ENCODE measurements around the gene DGKA. TPM values are rescaled to one million over a fixed set of nuclear protein-coding genes. Genes with fewer than 3 reads are reported as not detected.

Gene DGKA
- 12.9 TPM for total RNA-seq

GRCh38 chr12:55930771-55931316 lies at the start of gene DGKA:
Gene DGKA (plus strand): TSS chr12:55931162. CDS start chr12:55936504, 5,342 bp downstream.

DNA sequence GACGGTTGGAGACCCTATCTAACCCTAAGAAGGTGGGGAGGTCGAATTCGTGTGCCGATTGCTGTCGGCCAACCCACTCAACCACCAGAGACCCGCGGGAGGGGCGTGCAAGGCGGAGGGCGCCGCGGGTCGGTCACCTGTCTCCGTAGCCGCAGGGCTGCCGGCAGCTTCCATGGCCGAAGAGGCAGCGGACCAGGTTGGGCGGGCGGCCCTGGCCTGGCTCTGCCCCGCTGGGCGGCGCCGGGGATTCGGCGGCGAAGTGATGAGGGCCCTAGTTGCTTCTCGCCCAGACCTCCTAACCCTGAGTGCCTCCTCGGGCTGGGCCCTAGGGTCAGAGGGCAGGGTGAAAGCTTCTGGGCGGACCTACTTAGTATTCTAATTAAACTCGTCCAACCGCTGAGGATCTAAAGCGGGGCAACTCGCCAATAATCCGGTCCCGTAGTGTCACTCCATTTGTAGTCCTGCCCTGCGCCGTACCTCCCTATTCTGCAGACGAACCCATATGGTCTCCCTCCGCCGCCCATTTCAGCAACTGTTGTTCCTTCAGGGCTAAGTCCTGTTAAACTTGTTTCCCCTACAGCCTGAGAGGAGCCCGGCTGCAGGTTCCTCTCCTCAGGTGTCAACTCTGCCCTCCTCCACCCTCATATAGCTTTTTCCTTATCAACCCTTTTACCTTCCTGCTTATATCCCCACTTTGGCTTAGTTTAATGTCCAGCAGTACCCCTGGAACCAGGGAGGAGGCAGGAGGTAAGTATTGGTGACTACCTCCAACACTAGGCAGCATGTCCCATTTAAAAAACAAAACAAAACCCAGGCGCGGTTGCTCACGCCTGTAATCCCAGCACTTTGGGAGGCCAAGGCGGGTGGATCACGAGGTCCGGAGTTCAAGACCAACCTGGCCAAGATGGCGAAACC lies 3.1 kb upstream of the DGKA start, which contains the start of gene PYM1:
TSS of gene PYM1 (minus strand) at position 307 of the 915 bp plus-strand sequence. CDS start at position 174, 133 bp downstream.

DNA sequence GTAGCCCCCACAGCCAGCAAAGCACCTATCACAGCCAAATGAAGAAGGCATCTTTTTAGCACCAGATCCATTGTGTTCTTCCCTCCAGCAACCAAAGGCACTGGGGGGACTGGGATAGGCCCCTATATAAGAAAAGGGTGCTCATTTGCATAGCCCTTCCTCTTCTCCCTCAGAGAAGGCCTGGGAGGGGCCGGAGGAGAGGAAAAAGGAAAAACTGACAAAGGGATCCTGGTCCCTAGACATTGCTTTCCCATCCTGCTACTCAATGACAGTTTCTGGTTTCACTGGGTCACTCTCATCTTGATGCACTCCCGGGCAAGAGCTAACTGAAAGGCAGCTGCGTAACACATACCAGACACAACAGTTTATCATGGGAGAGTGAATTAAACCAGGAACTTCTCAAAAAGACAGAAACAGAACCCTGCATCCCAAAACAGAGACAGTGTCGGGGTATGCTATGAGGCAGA lies 35.0 kb downstream of the DGKA start, which contains the start of gene PMEL:
TSS of gene PMEL (minus strand) at position 102 of the 467 bp plus-strand sequence. CDS start at position 71, 31 bp downstream.

GRCh38 chr12:55966408-55967281 lies 35.7 kb downstream of the DGKA start, which contains the start of gene CDK2:
Gene CDK2 (plus strand): TSS chr12:55966830. CDS start chr12:55967009, 179 bp downstream.

DNA sequence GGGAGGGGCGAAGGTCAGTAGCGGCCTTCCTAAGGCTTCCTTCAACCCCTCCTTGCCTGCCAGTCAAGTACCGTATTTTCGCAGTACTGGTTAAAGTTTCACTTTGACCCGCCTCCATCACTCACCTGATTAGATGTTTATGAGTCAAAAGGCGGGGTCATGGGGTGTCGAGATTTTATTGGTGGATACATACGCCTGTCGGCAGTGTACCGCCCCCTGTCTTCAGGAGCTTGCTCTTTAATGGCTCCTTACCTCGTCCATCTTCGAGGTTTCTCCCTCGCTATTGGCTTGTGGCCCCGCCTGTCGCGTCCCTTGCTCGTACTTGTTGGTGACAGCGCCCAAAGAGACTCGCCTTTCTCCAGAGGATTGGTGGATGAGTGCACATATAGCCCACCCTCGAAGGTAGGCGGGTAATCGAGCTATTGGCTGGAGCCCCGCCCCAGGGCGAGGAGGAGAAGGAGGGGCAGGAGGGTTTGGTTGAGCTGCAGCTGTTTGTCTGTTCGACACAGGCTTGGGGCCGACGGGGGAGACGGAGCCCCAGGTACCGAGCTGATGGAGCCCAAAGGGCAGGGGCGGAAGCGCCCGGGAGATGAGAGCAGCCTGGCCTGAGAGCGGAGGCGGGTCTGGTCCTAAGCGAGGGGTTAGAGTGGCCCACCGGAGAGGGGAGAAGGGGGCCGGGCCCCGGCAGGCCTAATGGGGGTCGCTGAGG lies 42.8 kb downstream of the DGKA start, which contains the start of gene RAB5B:
TSS of gene RAB5B (plus strand) at position 480 of the 709 bp plus-strand sequence. CDS start 12,883 bp downstream, outside the sequence.

DNA sequence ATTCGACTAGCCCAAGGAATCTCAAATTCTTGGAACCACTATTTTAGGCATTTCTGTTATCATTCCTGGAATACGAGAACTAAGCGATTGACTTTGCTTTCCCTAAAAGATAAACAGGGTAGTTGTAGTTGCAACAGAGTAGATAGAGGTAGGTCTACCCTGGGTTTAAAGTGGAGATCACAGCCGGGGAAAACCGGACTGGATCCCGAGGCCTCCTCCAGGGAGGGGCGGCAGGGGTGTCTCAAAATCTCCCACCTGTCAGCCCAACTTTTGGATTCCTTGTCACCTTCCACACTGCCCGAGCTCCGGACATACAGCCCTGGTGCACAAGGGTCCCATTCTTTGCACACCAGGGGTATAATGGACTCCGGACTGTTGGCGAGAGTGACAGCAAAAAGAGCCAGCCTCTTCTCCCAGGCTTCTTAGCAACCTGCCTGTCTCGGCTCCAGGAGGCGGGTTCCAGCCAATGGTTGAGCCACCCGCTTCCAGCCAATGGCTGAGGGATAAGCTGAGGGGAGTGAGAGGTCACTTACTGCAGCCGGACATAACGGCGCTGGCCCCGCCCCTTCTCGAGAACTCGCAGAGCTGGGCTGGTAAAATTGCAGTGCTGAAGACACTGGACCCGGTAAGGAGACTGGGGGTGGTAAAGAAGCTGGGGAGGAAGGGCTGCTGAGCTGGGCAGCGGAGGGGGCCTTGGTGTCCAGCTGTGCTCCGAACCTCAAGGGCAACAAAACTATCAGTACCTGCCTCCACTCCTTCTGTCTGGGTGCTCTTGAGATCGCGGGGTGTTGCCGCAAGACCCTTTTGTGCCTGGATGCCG lies 66.0 kb downstream of the DGKA start, which contains the start of gene SUOX:
TSS of gene SUOX (plus strand) at position 562 of the 820 bp plus-strand sequence. CDS start 4,946 bp downstream, outside the sequence.

Other genes starting within 250 kb of the DGKA start
- gene ITGA7, start 223.3 kb upstream of the DGKA start, total RNA-seq, result 14.5 TPM
- gene BLOC1S1, start 215.1 kb upstream of the DGKA start, total RNA-seq, result 27.7 TPM
- gene RDH5, start 210.8 kb upstream of the DGKA start, total RNA-seq, result 3.9 TPM
- gene CD63, start 202.2 kb upstream of the DGKA start, total RNA-seq, result 303 TPM
- gene GDF11, start 188.0 kb upstream of the DGKA start, total RNA-seq, result 12.7 TPM
- gene SARNP, start 113.4 kb upstream of the DGKA start, total RNA-seq, result 75.2 TPM
- gene ORMDL2, start 113.1 kb upstream of the DGKA start, total RNA-seq, result 8.5 TPM
- 30.7 TPM for gene DNAJC14, start 101.6 kb upstream of the DGKA start, total RNA-seq
- gene MMP19, start 88.2 kb upstream of the DGKA start, total RNA-seq, result not detected
- gene PYM1, start 3.3 kb upstream of the DGKA start, total RNA-seq, result 25.1 TPM
- gene PMEL, start 34.9 kb downstream of the DGKA start, total RNA-seq, result 0.69 TPM
- gene CDK2, start 35.7 kb downstream of the DGKA start, total RNA-seq, result 12.7 TPM
- 59.1 TPM for gene RAB5B, start 42.9 kb downstream of the DGKA start, total RNA-seq
- 13.4 TPM for gene SUOX, start 66.1 kb downstream of the DGKA start, total RNA-seq
- 3.7 TPM for gene IKZF4, start 89.9 kb downstream of the DGKA start, total RNA-seq
- gene RPS26, start 110.8 kb downstream of the DGKA start, total RNA-seq, result 40.4 TPM
- 6.2 TPM for gene ERBB3, start 149.0 kb downstream of the DGKA start, total RNA-seq
- gene PA2G4, start 173.4 kb downstream of the DGKA start, total RNA-seq, result 70.8 TPM
- gene RPL41, start 185.5 kb downstream of the DGKA start, total RNA-seq, result 1,096 TPM
- 7.4 TPM for gene ZC3H10, start 187.1 kb downstream of the DGKA start, total RNA-seq
- 51.9 TPM for gene ESYT1, start 197.1 kb downstream of the DGKA start, total RNA-seq
- gene MYL6B, start 221.4 kb downstream of the DGKA start, total RNA-seq, result 118 TPM
- 650 TPM for gene MYL6, start 227.2 kb downstream of the DGKA start, total RNA-seq

Measured in diencephalon (tissue), 1 donor.